ENCODE results near the gene ADPGK. TPM values are rescaled to one million over a fixed set of nuclear protein-coding genes. Genes with fewer than 3 reads are reported as not detected.

Gene ADPGK
- total RNA-seq, 2 donors from 2014 or later: 74.6 to 102 TPM

- no peaks in the 10 kb centered on the region for H3K4me1 ChIP-seq (replicated peaks)
- H3K27me3 ChIP-seq (replicated peaks; ENCODE audit: insufficient read depth): no peaks in the 10 kb centered on the region
- H3K4me3 ChIP-seq: no peak overlapping the region
- no peaks in the 10 kb centered on the region for H3K9me3 ChIP-seq
- TF ChIP-seq CTCF (IDR thresholded peaks at IDR 0.05) (no peak), POLR2AphosphoS5 (IDR thresholded peaks at IDR 0.05) (no peak), POLR2A (IDR thresholded peaks at IDR 0.05) (no peak)
- WGBS: 55% methylated on average over 1 of the region's 1 CpG
- H3K27ac ChIP-seq: no peak overlapping the region
- no peak for DNase-seq (ENCODE audit: low spot score)
- intact Hi-C loops (cut with DNase I): no loop called here
- no peaks in the 10 kb centered on the region for H3K36me3 ChIP-seq
Observed at GRCh38 chr15:72803006-72803405, 19.4 kb upstream of the ADPGK start.

- Histone ChIP-seq H3K4me1 (replicated peaks) (no peaks in the 10 kb centered on the region), H3K9me3 (no peaks in the 10 kb centered on the region), H3K27me3 (replicated peaks; ENCODE audit: insufficient read depth) (no peaks in the 10 kb centered on the region), H3K4me3 (no peak overlapping the region), H3K27ac (no peak overlapping the region), H3K36me3 (no peaks in the 10 kb centered on the region)
- whole genome bisulfite sequencing: 21% methylated on average over 7 of the region's 7 CpGs
- intact Hi-C loops (cut with DNase I): no loop called here
- no peak for TF ChIP-seq POLR2AphosphoS5 (IDR thresholded peaks at IDR 0.05)
- TF ChIP-seq POLR2A (IDR thresholded peaks at IDR 0.05): no peak
- TF ChIP-seq CTCF (IDR thresholded peaks at IDR 0.05): no peak
- DNase-seq (ENCODE audit: low spot score): no peak
Observed at GRCh38 chr15:72801590-72802325, 18.2 kb upstream of the ADPGK start.

- H3K36me3 ChIP-seq: no peaks in the 10 kb centered on the region
- intact Hi-C loops (cut with DNase I): no loop called here
- no peaks in the 10 kb centered on the region for H3K4me1 ChIP-seq (replicated peaks)
- H3K9me3 ChIP-seq: no peaks in the 10 kb centered on the region
- H3K27me3 ChIP-seq (replicated peaks; ENCODE audit: insufficient read depth): no peaks in the 10 kb centered on the region
- no peak overlapping the region for H3K27ac ChIP-seq
- H3K4me3 ChIP-seq: no peak overlapping the region
- 19% methylated on average over 8 of the region's 8 CpGs for WGBS
- peak; percentile 8 for TF ChIP-seq POLR2AphosphoS5 (IDR thresholded peaks at IDR 0.05)
- no peak for TF ChIP-seq CTCF (IDR thresholded peaks at IDR 0.05)
- no peak for DNase-seq (ENCODE audit: low spot score)
Observed at GRCh38 chr15:72800833-72801481, 17.4 kb upstream of the ADPGK start.

- intact Hi-C loops (cut with DNase I): loop anchor here (1.0 kb wide), 1 partner anchor 283 kb away; no protein-coding TSS in a partner anchor
- Histone ChIP-seq H3K4me3 (no peak overlapping the region), H3K4me1 (replicated peaks) (no peaks in the 10 kb centered on the region), H3K36me3 (no peaks in the 10 kb centered on the region), H3K9me3 (no peaks in the 10 kb centered on the region), H3K27me3 (replicated peaks; ENCODE audit: insufficient read depth) (no peaks in the 10 kb centered on the region), H3K27ac (no peak overlapping the region)
- no peak for DNase-seq (ENCODE audit: low spot score)
- 84% methylated on average over 6 of the region's 6 CpGs for WGBS
- no peak for TF ChIP-seq POLR2AphosphoS5 (IDR thresholded peaks at IDR 0.05)
- no peak for TF ChIP-seq POLR2A (IDR thresholded peaks at IDR 0.05)
- no peak for TF ChIP-seq CTCF (IDR thresholded peaks at IDR 0.05)
Observed at GRCh38 chr15:72797834-72798233, 14.3 kb upstream of the ADPGK start.

- DNase-seq (ENCODE audit: low spot score): no peak
- 15% methylated on average over 12 of the region's 12 CpGs for WGBS
- H3K27ac ChIP-seq: peak overlapping the region in 1 of 2 donors; percentile 5
- intact Hi-C loops (cut with DNase I): loop anchor here (1.0 kb wide), 1 partner anchor 284 kb away; no protein-coding TSS in a partner anchor
- peak overlapping the region; percentile 36 to 45 for H3K4me3 ChIP-seq
- H3K36me3 ChIP-seq: no peaks in the 10 kb centered on the region
- TF ChIP-seq POLR2AphosphoS5 (IDR thresholded peaks at IDR 0.05): no peak
- TF ChIP-seq POLR2A (IDR thresholded peaks at IDR 0.05): no peak
- no peak for TF ChIP-seq CTCF (IDR thresholded peaks at IDR 0.05)
- H3K27me3 ChIP-seq (replicated peaks; ENCODE audit: insufficient read depth): no peaks in the 10 kb centered on the region
- H3K4me1 ChIP-seq (replicated peaks): no peaks in the 10 kb centered on the region
- H3K9me3 ChIP-seq: no peaks in the 10 kb centered on the region
Observed at GRCh38 chr15:72797338-72797689, 13.8 kb upstream of the ADPGK start.
